Keratinocyte (primary cell): ENCODE data around the gene GPR75.

Source experiments
- EZH2 ChIP-seq: IDR thresholded peaks from one replicate; pipeline ENCODE4 v1.6.1; 2012; ENCODE audit warnings: inconsistent platforms, mild to moderate bottlenecking, low read length, moderate library complexity
- TF ChIP-seq, protein P1 (sequence below), 3 experiments: IDR thresholded peaks in 1 of 3; conservative IDR thresholded peaks in 1 of 3; optimal IDR thresholded peaks in 1 of 3; 2 replicates in 2 of 3; 3 replicates in 1 of 3; pipeline versions ENCODE3 to v1.5.1; 2011; ENCODE audit warnings: low read length in 3 of 3, mild to moderate bottlenecking in 3 of 3, moderate library complexity in 2 of 3, control low read depth in 1 of 3, inconsistent platforms in 1 of 3; ENCODE audit not compliant: insufficient read depth in 2 of 3; ENCODE audit errors: extremely low read depth in 1 of 3

DNA sequence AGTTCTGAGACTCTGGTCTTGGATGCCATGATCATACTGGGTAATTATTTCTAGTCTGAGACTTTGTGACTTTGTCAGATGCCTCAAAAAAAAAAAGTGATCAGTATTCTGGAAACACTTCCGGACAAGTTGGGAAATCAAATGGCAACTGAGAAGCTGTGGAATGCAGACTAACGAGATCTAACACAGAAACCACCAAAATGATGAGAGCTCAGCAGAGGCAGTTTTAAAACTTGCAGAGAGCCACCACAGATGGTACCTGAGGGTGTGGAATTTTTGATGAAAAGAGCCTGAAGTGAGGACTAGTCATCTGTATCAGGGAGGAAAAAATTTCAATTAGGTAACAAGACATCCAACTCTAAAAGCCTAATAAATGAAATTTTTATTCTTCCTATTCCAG lies 5.5 kb upstream of the GPR75 start:
- TF ChIP-seq, protein P1, sequence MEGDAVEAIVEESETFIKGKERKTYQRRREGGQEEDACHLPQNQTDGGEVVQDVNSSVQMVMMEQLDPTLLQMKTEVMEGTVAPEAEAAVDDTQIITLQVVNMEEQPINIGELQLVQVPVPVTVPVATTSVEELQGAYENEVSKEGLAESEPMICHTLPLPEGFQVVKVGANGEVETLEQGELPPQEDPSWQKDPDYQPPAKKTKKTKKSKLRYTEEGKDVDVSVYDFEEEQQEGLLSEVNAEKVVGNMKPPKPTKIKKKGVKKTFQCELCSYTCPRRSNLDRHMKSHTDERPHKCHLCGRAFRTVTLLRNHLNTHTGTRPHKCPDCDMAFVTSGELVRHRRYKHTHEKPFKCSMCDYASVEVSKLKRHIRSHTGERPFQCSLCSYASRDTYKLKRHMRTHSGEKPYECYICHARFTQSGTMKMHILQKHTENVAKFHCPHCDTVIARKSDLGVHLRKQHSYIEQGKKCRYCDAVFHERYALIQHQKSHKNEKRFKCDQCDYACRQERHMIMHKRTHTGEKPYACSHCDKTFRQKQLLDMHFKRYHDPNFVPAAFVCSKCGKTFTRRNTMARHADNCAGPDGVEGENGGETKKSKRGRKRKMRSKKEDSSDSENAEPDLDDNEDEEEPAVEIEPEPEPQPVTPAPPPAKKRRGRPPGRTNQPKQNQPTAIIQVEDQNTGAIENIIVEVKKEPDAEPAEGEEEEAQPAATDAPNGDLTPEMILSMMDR (optimal IDR thresholded peaks at IDR 0.05 in 1 of 3, IDR thresholded peaks at IDR 0.05 in 1 of 3, conservative IDR thresholded peaks at IDR 0.05 in 1 of 3; ENCODE audit: extremely low read depth in 1 of 3, insufficient read depth in 2 of 3, low read length in 3 of 3): no peak
- no peak for TF ChIP-seq EZH2
